Measurements from ENCODE around the gene CLDN16.

CLDN16 gene, protein sequence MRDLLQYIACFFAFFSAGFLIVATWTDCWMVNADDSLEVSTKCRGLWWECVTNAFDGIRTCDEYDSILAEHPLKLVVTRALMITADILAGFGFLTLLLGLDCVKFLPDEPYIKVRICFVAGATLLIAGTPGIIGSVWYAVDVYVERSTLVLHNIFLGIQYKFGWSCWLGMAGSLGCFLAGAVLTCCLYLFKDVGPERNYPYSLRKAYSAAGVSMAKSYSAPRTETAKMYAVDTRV

GRCh38 chr3:190387578-190388213 lies at the start of gene CLDN16:
Gene CLDN16, plus strand, starts transcription at chr3:190388163. Its CDS starts 167 bp downstream, at chr3:190388330.
- DNase-seq: no peak

GRCh38 chr3:190338717-190339116 lies 49.2 kb upstream of the CLDN16 start:
- no peak for DNase-seq

- DNase-seq: no peak
These were observed 48.8 kb upstream of the CLDN16 start for GRCh38 chr3:190339130-190339529.

DNA sequence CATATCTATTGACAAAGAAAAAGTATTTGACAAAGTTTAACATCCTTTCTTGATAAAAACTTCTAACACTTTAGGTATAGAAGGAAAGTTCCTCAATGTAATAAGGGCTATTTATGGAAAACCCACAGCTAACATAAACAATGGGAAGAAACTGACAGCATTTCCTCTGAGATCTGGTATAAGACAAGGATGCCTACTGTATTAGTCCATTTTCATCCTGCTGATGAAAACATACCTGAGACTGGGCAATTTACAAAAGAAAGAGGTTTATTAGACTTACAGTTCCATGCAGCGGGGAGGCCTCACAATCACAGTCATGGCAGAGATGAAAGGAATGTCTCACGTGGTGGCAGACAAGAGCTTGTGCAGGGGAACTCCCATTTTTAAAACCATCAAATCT lies 47.9 kb upstream of the CLDN16 start:
- no peak for DNase-seq

GRCh38 chr3:190345027-190345821 lies 42.7 kb upstream of the CLDN16 start:
- no peak for DNase-seq

DNA sequence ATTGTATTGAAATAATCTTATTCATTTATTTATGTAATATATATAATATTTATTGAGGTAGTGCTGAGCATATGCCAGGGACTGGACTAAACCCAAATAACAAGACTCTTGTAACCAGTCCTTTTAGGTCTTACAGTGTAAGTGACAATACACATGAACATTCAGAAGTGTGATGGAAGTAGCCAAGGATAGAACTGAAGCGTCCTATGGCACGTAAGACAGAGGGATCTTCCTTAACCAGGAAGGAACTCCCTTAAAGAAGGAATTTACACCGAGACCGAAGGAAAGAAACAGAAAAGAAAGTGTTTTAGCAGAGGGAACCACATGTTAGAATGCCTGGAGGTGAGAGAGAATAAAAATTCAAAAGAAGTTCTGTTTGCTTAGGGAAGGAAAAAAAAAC lies 42.1 kb upstream of the CLDN16 start:
- DNase-seq: no peak

DNA sequence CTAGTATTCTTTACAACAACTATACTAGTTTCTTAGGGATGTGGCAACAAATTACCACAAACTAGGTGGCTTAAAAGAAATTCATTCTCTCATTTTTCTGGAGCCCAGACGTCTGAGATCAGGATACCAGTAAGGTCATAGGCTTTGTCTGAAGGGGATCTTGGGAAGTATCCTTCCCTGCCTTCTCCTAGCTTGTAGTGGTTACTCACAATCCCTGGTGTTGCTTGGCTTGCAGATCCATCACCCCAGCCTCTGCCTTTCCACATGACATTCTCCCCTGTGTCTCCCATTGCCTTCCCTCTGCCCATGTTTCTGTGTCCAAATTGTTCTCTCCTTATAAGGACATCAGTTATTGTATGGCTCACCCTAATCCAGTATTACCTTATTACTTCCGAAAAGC lies 41.4 kb upstream of the CLDN16 start:
- DNase-seq: no peak

GRCh38 chr3:190352861-190353457 lies 35.0 kb upstream of the CLDN16 start:
- DNase-seq: no peak

GRCh38 chr3:190356246-190356645 lies 31.7 kb upstream of the CLDN16 start:
- no peak for DNase-seq

DNA sequence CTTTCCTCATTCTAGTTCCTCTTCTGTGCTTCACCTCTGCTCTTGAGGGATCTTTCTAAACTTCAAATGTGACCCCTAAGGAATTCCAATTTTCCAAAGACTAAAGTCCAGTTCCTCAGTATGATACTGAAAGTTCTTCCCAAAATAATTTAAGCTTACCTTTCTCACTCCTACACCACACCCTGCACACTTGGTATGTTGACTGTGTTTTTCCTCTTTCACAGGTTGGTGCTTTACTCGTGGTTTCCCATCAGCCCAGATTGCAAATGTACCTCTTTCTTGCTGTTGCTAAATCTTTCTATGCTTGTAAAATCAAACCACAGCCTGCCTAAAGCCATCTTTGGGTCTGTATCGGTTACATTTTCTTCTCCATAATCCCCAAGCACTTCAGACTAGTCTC lies 30.5 kb upstream of the CLDN16 start:
- DNase-seq: no peak

GRCh38 chr3:190359813-190360212 lies 28.1 kb upstream of the CLDN16 start:
- no peak for DNase-seq

DNA sequence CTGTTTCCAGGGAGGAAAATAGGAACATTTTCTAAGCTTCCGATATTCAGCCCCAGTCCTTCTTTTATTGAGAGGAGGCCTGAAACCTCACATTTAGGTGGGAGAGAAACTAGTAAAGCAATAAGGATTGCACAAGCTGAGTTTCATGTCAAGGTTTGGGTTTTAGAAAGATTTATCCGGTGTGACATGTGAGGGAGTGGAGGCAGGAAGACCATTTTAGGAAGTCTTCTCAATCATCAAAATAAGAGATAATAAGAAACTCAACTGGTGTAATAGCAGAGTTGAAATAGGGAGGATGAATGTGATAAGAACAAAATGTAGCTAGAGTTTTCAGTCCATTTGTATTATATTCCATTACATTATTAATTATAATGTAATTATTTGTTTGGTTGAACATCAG lies 27.7 kb upstream of the CLDN16 start:
- no peak for DNase-seq

GRCh38 chr3:190361791-190362190 lies 26.2 kb upstream of the CLDN16 start:
- DNase-seq: no peak

- DNase-seq: no peak
These were observed 25.7 kb upstream of the CLDN16 start for GRCh38 chr3:190362258-190362657.

GRCh38 chr3:190366133-190366532 lies 21.8 kb upstream of the CLDN16 start:
- DNase-seq: no peak

- no peak for DNase-seq
These were observed 19.1 kb upstream of the CLDN16 start for GRCh38 chr3:190368881-190369280.

DNA sequence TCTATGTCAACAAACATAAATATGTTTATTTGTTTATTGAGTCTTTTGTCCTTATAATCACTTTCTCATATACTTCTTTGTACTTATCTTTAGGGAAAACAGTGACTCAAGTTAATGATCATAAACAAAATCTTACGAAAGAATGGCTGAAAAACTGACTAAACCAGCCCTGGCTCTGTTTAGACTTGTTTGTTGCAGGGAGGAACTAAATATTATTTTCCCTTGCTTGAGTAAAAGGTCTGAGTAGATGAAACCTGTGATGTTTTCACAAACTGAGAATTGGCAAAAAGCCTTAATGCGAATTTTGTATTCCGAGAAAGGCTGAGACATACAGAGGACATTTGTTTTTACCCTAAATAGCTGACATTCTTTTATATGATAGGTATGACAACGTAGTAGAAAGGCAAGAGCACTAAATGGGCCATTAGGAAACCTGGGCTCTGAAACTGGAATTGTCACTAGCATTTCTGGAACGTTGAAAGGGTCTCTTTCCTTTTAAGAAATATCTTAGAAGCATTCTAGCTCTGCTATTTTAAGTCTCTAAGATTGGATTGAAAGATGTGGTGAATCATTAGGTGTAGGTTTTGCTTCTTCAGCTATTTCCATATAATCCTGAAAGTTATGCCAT lies 18.2 kb upstream of the CLDN16 start:
- DNase-seq: no peak

- no peak for DNase-seq
These were observed 17.6 kb upstream of the CLDN16 start for GRCh38 chr3:190370369-190370768.

GRCh38 chr3:190371152-190371551 lies 16.8 kb upstream of the CLDN16 start:
- DNase-seq: no peak

DNA sequence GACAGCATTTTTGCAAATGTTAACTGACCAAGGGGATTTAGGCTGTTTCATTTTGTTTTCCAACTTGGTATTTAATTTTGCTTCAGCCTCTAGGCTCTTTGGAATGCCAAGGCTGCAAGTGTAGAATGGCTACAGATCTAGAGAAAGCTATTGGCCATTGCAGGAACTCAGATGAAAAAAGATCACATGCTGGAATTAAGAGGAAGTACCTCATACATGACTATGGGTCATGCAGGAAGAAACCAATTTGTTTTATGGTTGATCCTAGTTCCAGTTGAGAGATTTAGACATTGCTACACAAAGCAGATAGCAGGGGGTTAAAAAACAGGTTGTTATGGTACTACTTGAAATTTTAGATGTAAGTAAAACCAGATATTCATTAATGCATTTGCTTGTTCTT lies 12.7 kb upstream of the CLDN16 start:
- no peak for DNase-seq

- no peak for DNase-seq
These were observed 12.3 kb upstream of the CLDN16 start for GRCh38 chr3:190375671-190376070.

DNA sequence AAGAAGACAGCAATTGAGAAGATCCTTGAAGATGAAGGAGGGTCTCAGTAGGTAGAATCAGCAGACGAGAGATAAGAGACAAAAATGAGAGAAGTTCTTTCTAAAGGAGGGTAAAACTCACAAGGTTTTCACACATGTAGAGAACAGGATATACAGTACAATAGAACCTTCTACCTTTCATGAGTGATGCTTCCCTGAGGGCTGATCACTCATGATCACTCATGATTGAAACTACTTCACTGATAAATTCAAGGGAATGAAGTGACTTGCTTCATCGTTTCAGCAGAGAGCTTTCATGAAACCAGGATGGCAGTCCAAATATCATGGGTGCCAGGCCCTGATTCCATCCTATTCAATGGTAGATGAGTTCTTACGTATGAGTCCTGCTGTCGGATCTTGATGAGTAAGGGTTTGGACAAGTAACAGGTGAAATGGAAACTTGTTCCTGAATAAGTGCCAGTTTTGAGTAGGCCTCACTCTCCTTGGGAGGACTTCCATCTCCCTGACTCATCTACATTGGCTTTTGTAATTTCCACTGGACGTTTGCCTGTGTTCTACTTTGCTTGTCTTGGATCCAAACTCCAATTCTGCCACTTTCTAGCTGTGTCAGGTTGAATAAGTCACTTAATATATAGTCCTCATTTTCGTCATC lies 9.6 kb upstream of the CLDN16 start:
- no peak for DNase-seq

DNA sequence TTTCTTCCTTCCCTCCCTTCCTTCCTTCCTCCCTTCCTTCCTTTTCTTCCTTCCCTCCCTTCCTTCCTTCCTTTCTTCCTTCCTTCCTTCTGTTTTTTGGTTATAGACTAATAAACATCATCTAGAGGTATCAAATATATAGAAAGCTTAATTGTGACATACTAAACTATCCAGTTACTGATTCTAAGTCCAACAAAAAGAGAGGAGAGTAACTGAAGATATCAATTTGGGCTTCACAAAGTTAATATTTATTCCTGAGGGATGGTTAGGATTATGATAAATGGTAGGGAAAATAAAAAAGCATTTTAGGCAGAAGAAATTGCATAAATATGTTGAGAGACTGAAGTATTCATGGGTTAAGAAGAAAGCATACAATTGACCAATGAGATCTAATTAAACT lies 7.8 kb upstream of the CLDN16 start:
- DNase-seq: no peak

Data from NCI-H748 treated with DMSO at 0.1 percent for 48 hours (cell line).